Gastroesophageal sphincter (tissue), 3 donors: Measurements from ENCODE around the gene SPATA19.
"Not testable (repeated sequence)": the region's sequence is repeated elsewhere in the genome, so short reads cannot be mapped to it uniquely, and the experiment has no call there.

Experiments used
- CTCF ChIP-seq, 4 experiments: fragments of 200-600 bp in 2 of 4; fragments of 450-650 bp in 2 of 4; sonication (generic) in 1 of 4; IDR thresholded peaks; one replicate each; pipeline ENCODE4 v1.5.1; 2017 to 2019; ENCODE audit warnings: antibody characterized with exemption in 4 of 4, mild to moderate bottlenecking in 2 of 4, moderate library complexity in 2 of 4
- EP300 ChIP-seq: sonication (generic); formaldehyde crosslinking; IDR thresholded peaks from one replicate; pipeline ENCODE4 v1.6.1; 2017; ENCODE audit warnings: antibody characterized with exemption, mild to moderate bottlenecking
- POLR2A ChIP-seq, 2 donors: fragments of 450-650 bp; IDR thresholded peaks; one replicate each; pipeline ENCODE4 v1.6.1; 2017; ENCODE audit warnings: antibody characterized with exemption in 2 of 2, mild to moderate bottlenecking in 2 of 2, moderate library complexity in 1 of 2
- POLR2AphosphoS5 ChIP-seq: sonication (generic); formaldehyde crosslinking; IDR thresholded peaks from one replicate; pipeline ENCODE4 v1.6.1; 2017; ENCODE audit warnings: antibody characterized with exemption

- TF ChIP-seq CTCF (IDR thresholded peaks at IDR 0.05); POLR2A (IDR thresholded peaks at IDR 0.05); POLR2AphosphoS5; EP300: not testable (repeated sequence)
Observed at GRCh38 chr11:133854330-133854960, 9.1 kb upstream of the SPATA19 start.
